SJSA1 (cell line): ENCODE results near the gene CC2D2B. TPM values are rescaled to one million over a fixed set of nuclear protein-coding genes. Genes with fewer than 3 reads are reported as not detected.
"Not testable (repeated sequence)": the region's sequence is repeated elsewhere in the genome, so short reads cannot be mapped to it uniquely, and the experiment has no call there.

ENCODE experiments used
- DNase-seq, 2 experiments: peaks; one replicate each; pipeline ENCODE4 v3.0.0-alpha.2; 2015 to 2020; ENCODE audit warnings: low spot score in 2 of 2, low read depth in 1 of 2
- H3K27ac ChIP-seq: fragments of 250-450 bp; sonication (Bioruptor Pico); 2 replicates; pipeline ENCODE4 v1.5.1; 2020; ENCODE audit warnings: mild to moderate bottlenecking, moderate library complexity
- H3K27me3 ChIP-seq: fragments of 250-450 bp; sonication (Bioruptor Pico); replicated peaks from 2 replicates; pipeline ENCODE4 v1.5.1; 2020; ENCODE audit warnings: mild to moderate bottlenecking, moderate library complexity
- H3K36me3 ChIP-seq: fragments of 250-450 bp; sonication (Bioruptor Pico); 2 replicates; pipeline ENCODE4 v1.5.1; 2020; ENCODE audit warnings: mild to moderate bottlenecking
- H3K4me1 ChIP-seq: fragments of 250-450 bp; sonication (Bioruptor Pico); replicated peaks from 2 replicates; pipeline ENCODE4 v1.6.1; 2021; ENCODE audit warnings: mild to moderate bottlenecking
- H3K4me3 ChIP-seq: fragments of 250-450 bp; sonication (Bioruptor Pico); 2 replicates; pipeline ENCODE4 v1.5.1; 2020; ENCODE audit warnings: mild to moderate bottlenecking
- H3K9me3 ChIP-seq: fragments of 250-450 bp; sonication (Bioruptor Pico); replicated peaks from 2 replicates; pipeline ENCODE4 v1.5.1; 2020; ENCODE audit warnings: mild to moderate bottlenecking
- total RNA-seq: library from RNA; depleted of rRNA; stranded (reverse); fragments of >200 nt; shearing (Covaris generic); gene quantifications from 2 replicates; pipeline ENCODE4 v1.2.3, GENCODE V29; 2014

Gene CC2D2B
- total RNA-seq, 1 experiment from 2014 or later: 0.08 TPM

- H3K27me3 ChIP-seq: peaks cover 3% of the 10 kb centered on the region; the same call in 1 of the 2 replicates
- H3K27ac ChIP-seq: no peak overlapping the region
- H3K4me1 ChIP-seq: no peaks in the 10 kb centered on the region
- H3K36me3 ChIP-seq: no peaks in the 10 kb centered on the region
- H3K4me3 ChIP-seq: no peak overlapping the region
- no peaks in the 10 kb centered on the region for H3K9me3 ChIP-seq
- DNase-seq: no peak
These were observed 55.6 kb downstream of the CC2D2B start for GRCh38 chr10:95963202-95963990.

DNA sequence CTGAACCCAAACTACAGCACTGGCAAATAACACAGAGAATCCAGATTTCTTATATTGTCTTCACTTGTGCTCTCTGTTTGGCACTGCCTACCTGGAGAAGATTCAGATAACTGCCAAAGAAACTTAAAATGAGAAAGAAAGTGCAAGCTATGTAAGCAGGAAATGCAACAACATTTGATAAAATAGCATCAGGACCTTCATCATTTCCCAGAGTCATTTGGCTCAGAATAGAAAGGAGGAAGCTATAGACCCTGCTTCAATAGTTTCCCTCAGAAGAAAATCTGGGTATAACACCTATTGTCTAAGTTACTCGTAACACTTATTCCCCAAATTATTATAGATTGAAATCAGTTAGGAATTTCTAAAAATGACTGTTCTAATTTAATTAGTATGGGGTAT is 56.2 kb downstream of the CC2D2B start:
- Histone ChIP-seq H3K9me3 (no peaks in the 10 kb centered on the region), H3K4me3 (no peak overlapping the region), H3K27me3 (peaks cover 3% of the 10 kb centered on the region; the same call in 1 of the 2 replicates), H3K27ac (no peak overlapping the region), H3K4me1 (no peaks in the 10 kb centered on the region), H3K36me3 (no peaks in the 10 kb centered on the region)
- DNase-seq: no peak

GRCh38 chr10:95964756-95965155 is 57.0 kb downstream of the CC2D2B start:
- DNase-seq: no peak
- Histone ChIP-seq H3K36me3 (no peaks in the 10 kb centered on the region), H3K27me3 (peaks cover 3% of the 10 kb centered on the region; the same call in 1 of the 2 replicates), H3K4me1 (no peaks in the 10 kb centered on the region), H3K4me3 (no peak overlapping the region), H3K9me3 (no peaks in the 10 kb centered on the region), H3K27ac (no peak overlapping the region)

DNA sequence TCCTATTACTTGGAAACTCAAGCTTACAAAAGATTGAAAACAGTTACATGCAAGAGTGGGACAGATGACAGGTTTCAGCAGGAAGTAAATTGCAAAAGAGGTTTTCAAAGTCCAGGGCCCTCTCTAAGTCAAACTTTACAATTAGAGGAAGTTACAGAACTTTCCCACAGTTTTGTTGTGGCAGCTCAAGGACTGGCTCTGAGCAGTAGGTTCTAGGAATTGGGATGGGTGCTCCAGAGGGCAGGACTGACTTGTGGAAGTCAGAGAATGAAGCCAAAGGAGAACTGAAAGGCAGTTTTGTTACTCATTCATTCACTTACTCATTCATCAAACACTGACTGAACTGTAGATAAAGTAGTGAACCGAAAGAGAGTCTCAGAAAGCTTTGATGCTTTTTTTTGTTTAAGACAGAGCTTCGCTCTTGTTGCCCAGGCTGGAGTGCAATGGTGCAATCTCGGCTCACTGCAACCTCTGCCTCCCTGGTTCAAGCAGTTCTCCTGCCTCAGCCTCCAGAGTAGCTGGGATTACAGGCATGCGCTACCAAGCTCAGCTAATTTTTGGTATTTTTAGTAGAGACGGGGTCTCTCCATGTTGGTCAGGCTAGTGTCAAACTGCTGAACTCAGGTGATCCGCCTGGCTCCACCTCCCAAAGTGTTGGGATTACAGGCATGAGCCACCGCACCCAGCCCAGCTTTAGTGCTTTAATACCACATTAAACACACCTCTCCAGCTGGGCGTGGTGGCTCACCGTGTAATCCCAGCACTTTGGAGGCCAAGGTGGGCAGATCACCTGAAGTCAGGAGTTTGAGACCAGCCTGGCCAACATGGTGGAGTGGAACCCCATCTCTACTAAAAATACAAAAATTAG is 68.8 kb downstream of the CC2D2B start:
- H3K4me1 ChIP-seq: no peaks in the 10 kb centered on the region
- no peaks in the 10 kb centered on the region for H3K36me3 ChIP-seq
- DNase-seq: no peak
- H3K27ac ChIP-seq: no peak overlapping the region
- no peaks in the 10 kb centered on the region for H3K9me3 ChIP-seq
- H3K27me3 ChIP-seq: 0 out of 2 replicates have a peak, but pooled peaks cover 2% of the 10 kb centered on the region
- H3K4me3 ChIP-seq: no peak overlapping the region

GRCh38 chr10:95982200-95982599 is 74.4 kb downstream of the CC2D2B start:
- Histone ChIP-seq H3K4me1 (no peaks in the 10 kb centered on the region), H3K27ac (no peak overlapping the region), H3K4me3 (no peak overlapping the region), H3K27me3 (no peaks in the 10 kb centered on the region; the same call in 1 of the 2 replicates), H3K36me3 (no peaks in the 10 kb centered on the region), H3K9me3 (no peaks in the 10 kb centered on the region)
- no peak for DNase-seq

- no peaks in the 10 kb centered on the region for H3K4me1 ChIP-seq
- H3K27me3 ChIP-seq: peaks cover 6% of the 10 kb centered on the region
- no peaks in the 10 kb centered on the region for H3K9me3 ChIP-seq
- no peak overlapping the region for H3K27ac ChIP-seq
- no peaks in the 10 kb centered on the region for H3K36me3 ChIP-seq
- no peak overlapping the region for H3K4me3 ChIP-seq
- no peak for DNase-seq
These were observed 80.1 kb downstream of the CC2D2B start for GRCh38 chr10:95987685-95988426.

GRCh38 chr10:95988702-95989101 is 80.9 kb downstream of the CC2D2B start:
- Histone ChIP-seq H3K36me3 (no peaks in the 10 kb centered on the region), H3K27me3 (peaks cover 6% of the 10 kb centered on the region), H3K9me3 (no peaks in the 10 kb centered on the region), H3K4me3 (no peak overlapping the region), H3K4me1 (no peaks in the 10 kb centered on the region), H3K27ac (no peak overlapping the region)
- no peak for DNase-seq

- not testable (repeated sequence) for H3K4me1 ChIP-seq, DNase-seq, H3K27ac ChIP-seq, H3K9me3 ChIP-seq, H3K4me3 ChIP-seq, H3K27me3 ChIP-seq, H3K36me3 ChIP-seq
These were observed 86.6 kb downstream of the CC2D2B start for GRCh38 chr10:95994376-95994775.

GRCh38 chr10:95998255-95998784 is 90.5 kb downstream of the CC2D2B start:
- Histone ChIP-seq H3K4me3 (no peak overlapping the region), H3K4me1 (no peaks in the 10 kb centered on the region), H3K27me3 (no peaks in the 10 kb centered on the region), H3K36me3 (no peaks in the 10 kb centered on the region), H3K27ac (no peak overlapping the region), H3K9me3 (no peaks in the 10 kb centered on the region)
- DNase-seq: no peak

- Histone ChIP-seq H3K27ac (no peak overlapping the region), H3K4me3 (no peak overlapping the region), H3K9me3 (no peaks in the 10 kb centered on the region), H3K27me3 (peaks cover 4% of the 10 kb centered on the region), H3K4me1 (no peaks in the 10 kb centered on the region), H3K36me3 (no peaks in the 10 kb centered on the region)
- no peak for DNase-seq
These were observed 106.2 kb downstream of the CC2D2B start for GRCh38 chr10:96013956-96014355.

- Histone ChIP-seq H3K4me1 (no peaks in the 10 kb centered on the region), H3K27ac (no peak overlapping the region), H3K9me3 (no peaks in the 10 kb centered on the region), H3K4me3 (no peak overlapping the region), H3K27me3 (peaks cover 4% of the 10 kb centered on the region), H3K36me3 (no peaks in the 10 kb centered on the region)
- no peak for DNase-seq
These were observed 106.8 kb downstream of the CC2D2B start for GRCh38 chr10:96014473-96015102.

- Histone ChIP-seq H3K27me3 (peaks cover 4% of the 10 kb centered on the region), H3K9me3 (no peaks in the 10 kb centered on the region), H3K4me1 (no peaks in the 10 kb centered on the region), H3K36me3 (no peaks in the 10 kb centered on the region), H3K4me3 (no peak overlapping the region), H3K27ac (no peak overlapping the region)
- peak in 1 of 2 experiments; percentile 42 for DNase-seq
These were observed 109.5 kb downstream of the CC2D2B start for GRCh38 chr10:96017191-96017687.

- Histone ChIP-seq H3K9me3 (no peaks in the 10 kb centered on the region), H3K36me3 (no peaks in the 10 kb centered on the region), H3K27ac (no peak overlapping the region), H3K4me3 (no peak overlapping the region), H3K27me3 (no peaks in the 10 kb centered on the region), H3K4me1 (no peaks in the 10 kb centered on the region)
- no peak for DNase-seq
These were observed 113.6 kb downstream of the CC2D2B start for GRCh38 chr10:96021332-96021731.
